Ishikawa (cell line): ENCODE data around the gene TNS1.

Experiments used
- CEBPB ChIP-seq: IDR thresholded peaks from 2 replicates; pipeline ENCODE4 v1.6.1; 2012
- CREB1 ChIP-seq: IDR thresholded peaks from 2 replicates; pipeline ENCODE4 v1.6.1; 2012; ENCODE audit warnings: low read depth
- EGR1 ChIP-seq: IDR thresholded peaks from 2 replicates; pipeline ENCODE4 v1.6.1; 2012
- EP300 ChIP-seq: IDR thresholded peaks from 2 replicates; pipeline ENCODE4 v1.6.1; 2012; ENCODE audit warnings: borderline replicate concordance
- FOXM1 ChIP-seq: IDR thresholded peaks from 2 replicates; pipeline ENCODE4 v1.6.1; 2012; ENCODE audit warnings: low read depth, borderline replicate concordance
- MAX ChIP-seq: IDR thresholded peaks from 2 replicates; pipeline ENCODE4 v1.6.1; 2012
- NFIC ChIP-seq: IDR thresholded peaks from 2 replicates; pipeline ENCODE4 v1.6.1; 2012
- TAF1 ChIP-seq: IDR thresholded peaks from 2 replicates; pipeline ENCODE4 v1.6.1; 2012; ENCODE audit warnings: low read depth, mild to moderate bottlenecking
- TCF12 ChIP-seq: IDR thresholded peaks from 2 replicates; pipeline ENCODE4 v1.6.1; 2012; ENCODE audit warnings: low read depth
- TEAD4 ChIP-seq: IDR thresholded peaks from 2 replicates; pipeline ENCODE4 v1.6.1; 2012
- TF ChIP-seq, protein P1 (sequence below): IDR thresholded peaks from 2 replicates; pipeline ENCODE4 v1.6.1; 2012; ENCODE audit warnings: low read depth, mild to moderate bottlenecking
- TF ChIP-seq, protein P2 (sequence below): IDR thresholded peaks from 2 replicates; pipeline ENCODE4 v1.6.1; 2012

DNA sequence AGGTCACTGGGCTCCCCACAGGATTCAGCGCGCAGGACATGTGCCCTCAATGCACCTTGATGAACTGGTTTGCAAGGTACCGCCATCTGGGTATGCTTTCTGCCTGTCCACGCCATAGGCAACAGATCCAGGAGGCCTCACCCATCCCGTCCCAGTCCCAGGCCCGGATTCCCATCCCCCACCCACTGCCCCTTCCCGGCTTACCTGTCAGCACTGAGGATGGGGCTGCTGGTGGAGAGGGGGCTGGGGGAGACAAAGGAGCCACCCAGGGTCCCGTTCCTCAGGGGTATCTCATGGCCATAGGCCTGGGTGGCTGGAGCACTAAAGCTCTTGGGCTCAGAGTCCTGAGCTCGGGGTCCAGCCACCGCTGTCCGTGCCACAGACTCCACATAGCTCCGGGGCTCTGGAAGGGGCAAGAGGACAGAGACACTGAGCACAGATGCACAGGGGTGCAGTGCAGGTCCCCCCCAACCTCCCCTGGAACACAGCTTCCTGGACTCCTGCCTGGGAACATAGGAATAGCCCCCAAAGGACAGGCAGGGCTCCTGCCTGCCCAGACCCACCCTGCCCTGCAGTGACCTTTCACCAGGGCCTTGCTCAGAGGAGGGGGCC is 181.2 kb downstream of the TNS1 start:
- no peak for TF ChIP-seq TAF1
- TF ChIP-seq, protein P1, sequence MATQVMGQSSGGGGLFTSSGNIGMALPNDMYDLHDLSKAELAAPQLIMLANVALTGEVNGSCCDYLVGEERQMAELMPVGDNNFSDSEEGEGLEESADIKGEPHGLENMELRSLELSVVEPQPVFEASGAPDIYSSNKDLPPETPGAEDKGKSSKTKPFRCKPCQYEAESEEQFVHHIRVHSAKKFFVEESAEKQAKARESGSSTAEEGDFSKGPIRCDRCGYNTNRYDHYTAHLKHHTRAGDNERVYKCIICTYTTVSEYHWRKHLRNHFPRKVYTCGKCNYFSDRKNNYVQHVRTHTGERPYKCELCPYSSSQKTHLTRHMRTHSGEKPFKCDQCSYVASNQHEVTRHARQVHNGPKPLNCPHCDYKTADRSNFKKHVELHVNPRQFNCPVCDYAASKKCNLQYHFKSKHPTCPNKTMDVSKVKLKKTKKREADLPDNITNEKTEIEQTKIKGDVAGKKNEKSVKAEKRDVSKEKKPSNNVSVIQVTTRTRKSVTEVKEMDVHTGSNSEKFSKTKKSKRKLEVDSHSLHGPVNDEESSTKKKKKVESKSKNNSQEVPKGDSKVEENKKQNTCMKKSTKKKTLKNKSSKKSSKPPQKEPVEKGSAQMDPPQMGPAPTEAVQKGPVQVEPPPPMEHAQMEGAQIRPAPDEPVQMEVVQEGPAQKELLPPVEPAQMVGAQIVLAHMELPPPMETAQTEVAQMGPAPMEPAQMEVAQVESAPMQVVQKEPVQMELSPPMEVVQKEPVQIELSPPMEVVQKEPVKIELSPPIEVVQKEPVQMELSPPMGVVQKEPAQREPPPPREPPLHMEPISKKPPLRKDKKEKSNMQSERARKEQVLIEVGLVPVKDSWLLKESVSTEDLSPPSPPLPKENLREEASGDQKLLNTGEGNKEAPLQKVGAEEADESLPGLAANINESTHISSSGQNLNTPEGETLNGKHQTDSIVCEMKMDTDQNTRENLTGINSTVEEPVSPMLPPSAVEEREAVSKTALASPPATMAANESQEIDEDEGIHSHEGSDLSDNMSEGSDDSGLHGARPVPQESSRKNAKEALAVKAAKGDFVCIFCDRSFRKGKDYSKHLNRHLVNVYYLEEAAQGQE: no peak
- no peak for TF ChIP-seq CREB1
- TF ChIP-seq TCF12: no peak
- no peak for TF ChIP-seq CEBPB
- no peak for TF ChIP-seq MAX
- TF ChIP-seq FOXM1: no peak
- no peak for TF ChIP-seq EGR1
- no peak for TF ChIP-seq TEAD4
- TF ChIP-seq EP300: no peak
- TF ChIP-seq NFIC: no peak
- TF ChIP-seq, protein P2, sequence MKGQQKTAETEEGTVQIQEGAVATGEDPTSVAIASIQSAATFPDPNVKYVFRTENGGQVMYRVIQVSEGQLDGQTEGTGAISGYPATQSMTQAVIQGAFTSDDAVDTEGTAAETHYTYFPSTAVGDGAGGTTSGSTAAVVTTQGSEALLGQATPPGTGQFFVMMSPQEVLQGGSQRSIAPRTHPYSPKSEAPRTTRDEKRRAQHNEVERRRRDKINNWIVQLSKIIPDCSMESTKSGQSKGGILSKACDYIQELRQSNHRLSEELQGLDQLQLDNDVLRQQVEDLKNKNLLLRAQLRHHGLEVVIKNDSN: no peak
